ENCODE data around the gene ATP7B. TPM values are rescaled to one million over a fixed set of nuclear protein-coding genes. Genes with fewer than 3 reads are reported as not detected.

Gene ATP7B
- total and polyA plus RNA-seq, 2 experiments from 2014 or later = 2.2 to 12.8 TPM

GRCh38 chr13:51910508-51910907 is 100.7 kb downstream of the ATP7B start:
- no peak for DNase-seq (ENCODE audit: low spot score)
- H3K9me2 ChIP-seq (ENCODE audit: insufficient read depth) = no peaks in the 10 kb centered on the region
- H3F3A ChIP-seq (replicated peaks; ENCODE audit: low read depth) = no peaks in the 10 kb centered on the region
- Mint-ChIP-seq H3K27ac (no peak overlapping the region), H3K27me3 (ENCODE audit: insufficient read depth, low read depth, poor library complexity) (peaks cover 9% of the 10 kb centered on the region), H3K4me3 (no peak overlapping the region), H3K36me3 (ENCODE audit: low read depth) (no peaks in the 10 kb centered on the region), H3K4me1 (peaks cover 22% of the 10 kb centered on the region), H3K9me3 (no peaks in the 10 kb centered on the region)
- ATAC-seq = no peak
- peaks cover under 1% of the 10 kb centered on the region; the same call in 1 of the 2 replicates for H3K4me1 ChIP-seq (ENCODE audit: insufficient read depth)
- H3K36me3 ChIP-seq (ENCODE audit: insufficient read depth) = no peaks in the 10 kb centered on the region
- no peak overlapping the region for H2AFZ ChIP-seq
- no peak for TF ChIP-seq JUNB (IDR thresholded peaks at IDR 0.05; ENCODE audit: unreplicated experiment)
- TF ChIP-seq ZNF114 (CRISPR knock-in tag; IDR thresholded peaks at IDR 0.05) = no peak
- TF ChIP-seq NANOG (IDR thresholded peaks at IDR 0.05; ENCODE audit: borderline replicate concordance) = no peak
- no peak for TF ChIP-seq CTCF (conservative IDR thresholded peaks at IDR 0.05; ENCODE audit: low read depth in 2 of 2)
- TF ChIP-seq ZNF462 (CRISPR knock-in tag; IDR thresholded peaks at IDR 0.05) = no peak
- TF ChIP-seq EZH2 (IDR thresholded peaks at IDR 0.05; ENCODE audit: low read depth, unreplicated experiment) = no peak
- TF ChIP-seq STAT1 (IDR thresholded peaks at IDR 0.05; ENCODE audit: unreplicated experiment) = no peak
- TF ChIP-seq ETS1 (IDR thresholded peaks at IDR 0.05) = no peak
- TF ChIP-seq EZH2phosphoT487 (IDR thresholded peaks at IDR 0.05; ENCODE audit: unreplicated experiment) = no peak
- TF ChIP-seq ZNF331 (CRISPR knock-in tag; IDR thresholded peaks at IDR 0.05; ENCODE audit: low read depth) = no peak
- no peak for TF ChIP-seq POLR2AphosphoS5 (IDR thresholded peaks at IDR 0.05; ENCODE audit: low read depth)
- TF ChIP-seq CREB1 (CRISPR knock-in tag; IDR thresholded peaks at IDR 0.05; ENCODE audit: low read depth) = no peak
- no peak for TF ChIP-seq REST (IDR thresholded peaks at IDR 0.05; ENCODE audit: unreplicated experiment)
- no peaks in the 10 kb centered on the region for H3K79me2 ChIP-seq (replicated peaks; ENCODE audit: insufficient read depth)
- H4K20me1 ChIP-seq (replicated peaks; ENCODE audit: insufficient read depth) = no peaks in the 10 kb centered on the region
- H3K27me3 ChIP-seq (ENCODE audit: insufficient read depth) = no peaks in the 10 kb centered on the region
- H3K4me2 ChIP-seq = no peak overlapping the region
- H3K27ac ChIP-seq (ENCODE audit: low read depth) = no peak overlapping the region
- no peak overlapping the region for H3K4me3 ChIP-seq
